Heart left ventricle (tissue), 16 donors: ENCODE measurements around the gene STK25. TPM values are rescaled to one million over a fixed set of nuclear protein-coding genes. Genes with fewer than 3 reads are reported as not detected.

Experiments used
- ATAC-seq, 4 donors: fragments of 200-7000 bp; cut with Tn5 transposase; one replicate each; pipeline ENCODE4 v1.9.1; 2020 to 2022; ENCODE audit warnings: moderate library complexity in 4 of 4, mild to moderate bottlenecking in 3 of 4, moderate number of reproducible peaks in 1 of 4
- DNase-seq, 5 donors: peaks; one replicate each; pipeline ENCODE4 v3.0.0-alpha.2; 2020
- H3K27ac ChIP-seq, 12 donors: fragments of 200-600 bp; sonication (generic) in 4 of 12; one replicate each; pipeline versions ENCODE4 v1.5.0 to v1.8.0; 2016 to 2022; ENCODE audit warnings: mild to moderate bottlenecking in 2 of 12
- H3K27me3 ChIP-seq, 9 donors: fragments of 200-600 bp; sonication (generic) in 2 of 9; one replicate each; pipeline versions ENCODE4 v1.5.1 to v1.8.0; 2016 to 2022; ENCODE audit warnings: mild to moderate bottlenecking in 3 of 9
- H3K36me3 ChIP-seq, 9 donors: fragments of 200-600 bp; sonication (generic) in 2 of 9; one replicate each; pipeline versions ENCODE4 v1.5.0 to v1.8.0; 2018 to 2022; ENCODE audit warnings: mild to moderate bottlenecking in 2 of 9
- H3K4me1 ChIP-seq, 12 donors: fragments of 200-600 bp; sonication (generic) in 4 of 12; one replicate each; pipeline versions ENCODE4 v1.5.0 to v1.8.0; 2016 to 2022; ENCODE audit warnings: mild to moderate bottlenecking in 3 of 12
- H3K4me3 ChIP-seq, 12 donors: fragments of 200-600 bp; sonication (generic) in 4 of 12; one replicate each; pipeline versions ENCODE4 v1.5.0 to v1.8.0; 2017 to 2022; ENCODE audit warnings: mild to moderate bottlenecking in 9 of 12, moderate library complexity in 4 of 12
- H3K9me3 ChIP-seq, 12 donors: fragments of 200-600 bp; sonication (generic) in 4 of 12; one replicate each; pipeline versions ENCODE4 v1.5.0 to v1.8.0; 2016 to 2022; ENCODE audit warnings: mild to moderate bottlenecking in 1 of 12
- CTCF ChIP-seq, 12 donors: fragments of 200-600 bp; sonication (generic) in 4 of 12; IDR thresholded peaks; one replicate each; pipeline versions ENCODE4 v1.5.0 to v1.8.0; 2018 to 2022; ENCODE audit warnings: antibody characterized with exemption in 12 of 12, mild to moderate bottlenecking in 5 of 12
- POLR2A ChIP-seq, 2 donors: fragments of 450-650 bp; IDR thresholded peaks; one replicate each; pipeline ENCODE4 v1.6.1; 2017; ENCODE audit warnings: antibody characterized with exemption in 2 of 2, mild to moderate bottlenecking in 2 of 2, moderate library complexity in 2 of 2
- WGBS, 4 donors: extraction: QIAGEN DNeasy Blood & Tissue Kit in 2 of 4; methylation state at CpG; one replicate each; pipeline versions ENCODE4 v1.1.5 to v1.1.7; 2013 to 2018; 5-methylcytosine and 5-hydroxymethylcytosine counted together
- intact Hi-C, 10 donors: fragments of 100-400 bp; cut with DNase I; formaldehyde crosslinking; loops; one replicate each; pipeline versions ENCODE4 v1.11.1 to v1.14.2; 2022
- long read RNA-seq, 3 donors: library from polyadenylated mRNA; unstranded; transcript quantifications; one replicate each; pipeline ENCODE4 v2.0.0, GENCODE V29; 2020 to 2021
- polyA plus RNA-seq, 2 donors: library from polyadenylated mRNA; stranded (reverse); fragments of 200-250 nt; gene quantifications; one replicate each; pipeline ENCODE4 v1.2.3, GENCODE V29; 2013
- total RNA-seq, 9 donors: library from RNA; depleted of rRNA in 2 of 9; stranded (reverse); fragments of >200 nt in 2 of 9; fragmentation: NEBNext Ultra II Directional in 3 of 9; extraction: Animal tissue kit (Norgen Biotek cat#: 25700) in 3 of 9; gene quantifications; one replicate each; pipeline versions ENCODE4 v1.1.0 to v1.2.4, GENCODE V29; 2016 to 2023
- donor health status: ischemic (EF 13 %, LVEDD 7.1; RV severe dilation, severe dysfunction).
- donor health status: healthy with polysubstance abuse.
- donor health status: DM: no; HTN: yes; CAD: no.
- donor health status: DM: no; HTN: no; CAD: no.
- donor health status: ischemic (EF 25% LVEDD 6.9; RV normal size, moderate dysfunction).
- donor health status: ischemic (EF 25% LVEDD 5.7; RV mildly dilated, moderate dysfunction).
- donor health status: healthy.
- donor health status: DM: yes; HTN: yes; CAD: no.
- donor health status: ischemic (EF 35%, LVEDD 5.7; RV mildly dilated, moderate dysfunction).
- donor health status: nonischemic (EF 11% LVEDD 7.7; RV severe dilation, severe dysfunction).
- donor health status: DM: yes; HTN: yes; CAD: no.
- donor health status: PGD.
- donor health status: ischemic (EF 29% LVEDD 5.4; RV normal size, mild dysfunction).
- donor health status: nonischemic (EF 23%, LVEDD 6.1; RV moderate dilation, normal function).

STK25 gene
- total RNA-seq (100 to 1,000 TPM in 4 of 9 donors, 10 to 100 TPM in 5; 76.8 to 186 (median 94.7) TPM), polyA plus RNA-seq (100 to 1,000 TPM in 1 of 2 donors, 10 to 100 TPM in 1; 94.8 to 156 TPM)
- long read RNA-seq, donor 1, full-length matches to known transcripts: 120 of 189 reads
- long read RNA-seq, donor 1, partial matches to known transcripts: 33 of 189 reads
- long read RNA-seq, donor 1, other reads (novel, unspliced or antisense): 36 of 189 reads
- long read RNA-seq, donor 2, full-length matches to known transcripts: 144 of 172 reads
- long read RNA-seq, donor 2, partial matches to known transcripts: 17 of 172 reads
- long read RNA-seq, donor 2, other reads (novel, unspliced or antisense): 11 of 172 reads
- long read RNA-seq, donor 3, full-length matches to known transcripts: 134 of 193 reads
- long read RNA-seq, donor 3, partial matches to known transcripts: 31 of 193 reads
- long read RNA-seq, donor 3, other reads (novel, unspliced or antisense): 28 of 193 reads

- TF ChIP-seq CTCF (IDR thresholded peaks at IDR 0.05) (no peak), POLR2A (IDR thresholded peaks at IDR 0.05) (peak in 1 of 2 donors; percentile 81)
These were observed at the start of gene STK25 for GRCh38 chr2:241508240-241509154. TSS of gene STK25 (minus strand) at chr2:241508584. CDS start at chr2:241508035, 549 bp downstream.

GRCh38 chr2:241556746-241557145 lies 48.4 kb upstream of the STK25 start:
- DNase-seq (no peak), ATAC-seq (no peak)
- H3K4me1 ChIP-seq: peaks cover 0 to 34% (median 18%) of the 10 kb centered on the region in 12 donors
- peaks cover 0 to 22% (median 11%) of the 10 kb centered on the region in 12 donors for H3K9me3 ChIP-seq
- peaks cover 0 to 27% (median 2%) of the 10 kb centered on the region in 9 donors for H3K27me3 ChIP-seq
- no peaks in the 10 kb centered on the region for H3K36me3 ChIP-seq
- H3K27ac ChIP-seq: no peak overlapping the region
- no peak overlapping the region for H3K4me3 ChIP-seq
- TF ChIP-seq CTCF (IDR thresholded peaks at IDR 0.05): no peak
- no peak for TF ChIP-seq POLR2A (IDR thresholded peaks at IDR 0.05)
- intact Hi-C loops: loop anchor here in 2 of 10 donors (5.0 kb wide), 1 partner anchor 49 kb away; the partner anchor contains the start of gene STK25 (in 2 of the 2)

More at GRCh38 chr2:241508240-241509154, at the start of gene STK25:
- peak; percentile 98 to 99 (median 99) for DNase-seq
- peaks cover 0 to 8% (median 0%) of the 10 kb centered on the region in 9 donors for H3K36me3 ChIP-seq
- intact Hi-C loops: loop anchor here in 7 of 10 donors (2.0 to 10.0 kb wide), 9 partner anchors 49 to 406 kb away; partner anchors contain the start of genes BOK (in 2 of the 7), ATG4B (in 1 of the 7), D2HGDH (in 1 of the 7) and MTERF4 (in 1 of the 7)
- WGBS, 4 donors: 0 to 1% (median 1%) methylated on average over 19 to 122 of the region's 122 CpGs
- H3K4me1 ChIP-seq: peaks cover 13 to 53% (median 33%) of the 10 kb centered on the region in 12 donors
- peak within 1 kb of the TSS; percentile 61 to 99 (median 90) for H3K4me3 ChIP-seq
- H3K27me3 ChIP-seq: no peaks in the 10 kb centered on the region
- peak; percentile 97 to 99 (median 98) for ATAC-seq
- H3K9me3 ChIP-seq: no peaks in the 10 kb centered on the region
- H3K27ac ChIP-seq: peak within 1 kb of the TSS; percentile 58 to 97 (median 89)

GRCh38 chr2:241555711-241556110 lies 47.3 kb upstream of the STK25 start:
- peaks cover 0 to 27% (median 2%) of the 10 kb centered on the region in 9 donors for H3K27me3 ChIP-seq
- no peak for ATAC-seq
- 38 to 78% (median 47%) methylated on average over 3 of the region's 3 CpGs for WGBS, 4 donors
- H3K27ac ChIP-seq: no peak overlapping the region
- H3K4me1 ChIP-seq: peaks cover 0 to 36% (median 13%) of the 10 kb centered on the region in 12 donors
- peak in 1 of 5 donors; percentile 13 for DNase-seq
- no peak overlapping the region for H3K4me3 ChIP-seq
- no peak for TF ChIP-seq POLR2A (IDR thresholded peaks at IDR 0.05)
- no peak for TF ChIP-seq CTCF (IDR thresholded peaks at IDR 0.05)
- intact Hi-C loops: loop anchor here in 2 of 10 donors (5.0 kb wide), 1 partner anchor 48 kb away; the partner anchor contains the start of gene STK25 (in 2 of the 2)
- peaks cover 0 to 22% (median 11%) of the 10 kb centered on the region in 12 donors for H3K9me3 ChIP-seq
- no peaks in the 10 kb centered on the region for H3K36me3 ChIP-seq
